ENCODE data around the gene OR10AD1. TPM values are rescaled to one million over a fixed set of nuclear protein-coding genes. Genes with fewer than 3 reads are reported as not detected.

Gene OR10AD1
- total RNA-seq, 1 donor, result not detected

DNA sequence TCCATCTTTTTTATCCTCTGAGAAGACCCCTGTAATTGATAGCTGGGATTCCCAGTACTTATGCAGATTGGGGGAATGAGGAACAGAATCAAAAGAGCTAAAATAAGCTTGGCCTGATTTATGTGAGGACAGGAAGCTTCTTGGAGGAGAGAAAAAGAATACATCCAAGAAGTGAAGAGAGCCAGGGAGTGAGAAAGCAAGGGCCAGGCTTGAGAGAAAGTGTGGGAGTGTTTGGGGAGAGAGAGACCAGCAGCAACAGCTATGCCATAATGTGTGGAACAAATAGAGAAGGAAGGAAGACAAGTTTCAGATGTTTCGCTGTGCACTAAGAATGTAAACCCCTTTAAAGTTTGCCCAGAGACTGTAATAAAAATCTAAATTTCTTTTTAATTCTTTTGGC is 23.6 kb downstream of the OR10AD1 start:
- Histone ChIP-seq H3K27ac (ENCODE audit: low read depth, low read length) (no peak overlapping the region), H3K4me2 (ENCODE audit: insufficient read depth, low read length) (no peak overlapping the region), H3K79me2 (ENCODE audit: insufficient read depth, low read length) (no peaks in the 10 kb centered on the region), H3K4me1 (ENCODE audit: insufficient read depth, low read length) (peaks cover 3% of the 10 kb centered on the region), H4K20me1 (ENCODE audit: insufficient read depth, low read length) (no peaks in the 10 kb centered on the region), H2AFZ (ENCODE audit: low read length) (no peak overlapping the region), H3K4me3 (ENCODE audit: insufficient read depth, low read length) (no peak overlapping the region), H3K9me3 (ENCODE audit: low read depth, low read length) (no peaks in the 10 kb centered on the region), H3K27me3 (ENCODE audit: insufficient read depth, low read length) (peaks cover 57% of the 10 kb centered on the region), H3K36me3 (ENCODE audit: insufficient read depth, low read length) (no peaks in the 10 kb centered on the region)
- DNase-seq (ENCODE audit: insufficient read length, low spot score, missing footprints), result no peak
- TF ChIP-seq, protein P1, sequence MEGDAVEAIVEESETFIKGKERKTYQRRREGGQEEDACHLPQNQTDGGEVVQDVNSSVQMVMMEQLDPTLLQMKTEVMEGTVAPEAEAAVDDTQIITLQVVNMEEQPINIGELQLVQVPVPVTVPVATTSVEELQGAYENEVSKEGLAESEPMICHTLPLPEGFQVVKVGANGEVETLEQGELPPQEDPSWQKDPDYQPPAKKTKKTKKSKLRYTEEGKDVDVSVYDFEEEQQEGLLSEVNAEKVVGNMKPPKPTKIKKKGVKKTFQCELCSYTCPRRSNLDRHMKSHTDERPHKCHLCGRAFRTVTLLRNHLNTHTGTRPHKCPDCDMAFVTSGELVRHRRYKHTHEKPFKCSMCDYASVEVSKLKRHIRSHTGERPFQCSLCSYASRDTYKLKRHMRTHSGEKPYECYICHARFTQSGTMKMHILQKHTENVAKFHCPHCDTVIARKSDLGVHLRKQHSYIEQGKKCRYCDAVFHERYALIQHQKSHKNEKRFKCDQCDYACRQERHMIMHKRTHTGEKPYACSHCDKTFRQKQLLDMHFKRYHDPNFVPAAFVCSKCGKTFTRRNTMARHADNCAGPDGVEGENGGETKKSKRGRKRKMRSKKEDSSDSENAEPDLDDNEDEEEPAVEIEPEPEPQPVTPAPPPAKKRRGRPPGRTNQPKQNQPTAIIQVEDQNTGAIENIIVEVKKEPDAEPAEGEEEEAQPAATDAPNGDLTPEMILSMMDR (IDR thresholded peaks at IDR 0.05; ENCODE audit: extremely low read depth, low read depth, low read length), result no peak

DNA sequence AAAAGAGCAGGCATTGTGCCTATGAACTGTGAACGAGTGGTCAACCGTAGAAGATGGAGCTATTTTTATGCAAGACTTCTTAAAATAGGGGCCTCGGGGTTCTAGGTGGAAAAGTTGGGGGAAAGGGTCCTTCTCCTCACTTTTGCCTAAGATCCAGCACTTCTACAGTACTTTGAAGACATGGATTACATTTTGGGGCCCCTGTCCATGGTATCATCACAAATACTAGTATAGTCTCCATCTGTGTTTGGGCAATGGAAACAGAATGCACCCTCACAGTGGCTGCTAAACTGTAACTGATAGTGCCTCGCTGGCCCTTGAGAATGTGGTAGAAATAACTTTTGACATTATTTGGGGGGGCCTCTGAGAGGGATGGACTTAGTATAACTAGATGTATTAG is 25.1 kb downstream of the OR10AD1 start:
- no peak for DNase-seq (ENCODE audit: insufficient read length, low spot score, missing footprints)

DNA sequence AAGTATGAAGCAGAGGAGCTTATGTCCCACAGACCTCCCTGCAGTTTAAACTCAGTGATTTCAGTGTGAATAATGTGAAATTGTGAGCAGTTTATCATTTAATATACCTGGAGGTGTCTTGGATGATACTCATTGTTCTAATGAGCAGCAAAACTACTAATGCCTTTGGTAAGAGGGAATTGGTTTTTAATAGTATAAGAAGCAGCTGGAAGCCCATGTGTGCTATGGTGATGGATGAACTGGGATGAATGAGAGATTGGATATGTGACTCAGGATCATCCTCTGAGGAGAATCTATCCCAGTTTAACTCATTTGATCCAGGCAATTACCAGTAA is 26.7 kb downstream of the OR10AD1 start:
- Histone ChIP-seq H2AFZ (ENCODE audit: low read length) (no peak overlapping the region), H3K36me3 (ENCODE audit: insufficient read depth, low read length) (no peaks in the 10 kb centered on the region), H3K4me3 (ENCODE audit: insufficient read depth, low read length) (no peak overlapping the region), H3K27ac (ENCODE audit: low read depth, low read length) (no peak overlapping the region), H3K79me2 (ENCODE audit: insufficient read depth, low read length) (no peaks in the 10 kb centered on the region), H3K9me3 (ENCODE audit: low read depth, low read length) (no peaks in the 10 kb centered on the region), H4K20me1 (ENCODE audit: insufficient read depth, low read length) (no peaks in the 10 kb centered on the region), H3K27me3 (ENCODE audit: insufficient read depth, low read length) (peaks cover 41% of the 10 kb centered on the region), H3K4me2 (ENCODE audit: insufficient read depth, low read length) (no peak overlapping the region), H3K4me1 (ENCODE audit: insufficient read depth, low read length) (no peaks in the 10 kb centered on the region)
- TF ChIP-seq, protein P1 (IDR thresholded peaks at IDR 0.05; ENCODE audit: extremely low read depth, low read depth, low read length), result no peak
- no peak for DNase-seq (ENCODE audit: insufficient read length, low spot score, missing footprints)

More for the DNA sequence above, 25.1 kb downstream of the OR10AD1 start:
- Histone ChIP-seq H3K4me1 (ENCODE audit: insufficient read depth, low read length) (peaks cover 3% of the 10 kb centered on the region), H3K4me2 (ENCODE audit: insufficient read depth, low read length) (no peak overlapping the region), H4K20me1 (ENCODE audit: insufficient read depth, low read length) (no peaks in the 10 kb centered on the region), H2AFZ (ENCODE audit: low read length) (no peak overlapping the region), H3K36me3 (ENCODE audit: insufficient read depth, low read length) (no peaks in the 10 kb centered on the region), H3K4me3 (ENCODE audit: insufficient read depth, low read length) (no peak overlapping the region), H3K9me3 (ENCODE audit: low read depth, low read length) (no peaks in the 10 kb centered on the region), H3K79me2 (ENCODE audit: insufficient read depth, low read length) (no peaks in the 10 kb centered on the region), H3K27me3 (ENCODE audit: insufficient read depth, low read length) (peaks cover 45% of the 10 kb centered on the region), H3K27ac (ENCODE audit: low read depth, low read length) (no peak overlapping the region)
- TF ChIP-seq, protein P1 (IDR thresholded peaks at IDR 0.05; ENCODE audit: extremely low read depth, low read depth, low read length), result no peak

DNA sequence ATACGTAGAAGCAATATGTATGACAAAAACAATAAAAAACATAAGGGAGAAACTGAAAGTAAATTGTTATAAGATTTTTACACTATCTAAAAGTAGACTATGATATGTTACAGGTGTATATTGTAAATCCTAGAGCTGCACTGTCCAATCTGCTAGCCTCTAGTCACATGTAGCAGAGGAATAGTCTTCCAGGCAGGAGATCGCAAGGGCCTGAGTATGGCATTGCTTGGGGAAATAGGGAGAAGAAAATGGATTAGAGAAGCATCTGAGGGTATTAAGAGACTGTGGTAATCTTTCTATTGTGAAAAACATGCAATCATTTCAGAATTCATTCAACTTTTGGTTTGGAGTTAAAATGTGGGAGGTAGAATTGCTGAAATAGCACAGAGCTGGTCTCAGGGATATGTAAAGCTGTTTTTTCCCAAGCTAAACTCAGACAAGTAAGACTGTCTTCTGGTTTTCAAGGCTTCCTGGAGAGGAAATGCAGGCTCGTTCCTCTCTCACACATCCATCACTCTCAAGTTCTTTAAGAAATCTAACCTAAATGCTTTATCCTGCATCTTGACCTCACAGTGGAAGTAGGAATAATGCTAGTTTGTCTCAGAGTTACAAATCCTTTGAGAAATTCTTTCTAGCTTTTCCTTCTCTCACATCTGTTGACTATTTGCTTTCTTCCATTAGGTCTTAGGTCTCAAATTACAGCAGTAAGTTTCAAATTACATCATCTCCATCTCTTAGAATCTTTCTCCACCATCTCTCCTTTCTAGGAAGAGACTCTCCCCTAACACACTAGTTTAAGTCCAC is 27.3 kb downstream of the OR10AD1 start:
- H3K4me3 ChIP-seq (ENCODE audit: insufficient read depth, low read length), result no peak overlapping the region

More for the DNA sequence above, 27.3 kb downstream of the OR10AD1 start:
- H3K27me3 ChIP-seq (ENCODE audit: insufficient read depth, low read length), result peaks cover 36% of the 10 kb centered on the region
- TF ChIP-seq, protein P1 (IDR thresholded peaks at IDR 0.05; ENCODE audit: extremely low read depth, low read depth, low read length), result no peak
- no peaks in the 10 kb centered on the region for H3K4me1 ChIP-seq (ENCODE audit: insufficient read depth, low read length)
- no peak overlapping the region for H2AFZ ChIP-seq (ENCODE audit: low read length)
- no peak overlapping the region for H3K4me2 ChIP-seq (ENCODE audit: insufficient read depth, low read length)
- no peak overlapping the region for H3K27ac ChIP-seq (ENCODE audit: low read depth, low read length)
- no peaks in the 10 kb centered on the region for H4K20me1 ChIP-seq (ENCODE audit: insufficient read depth, low read length)
- H3K36me3 ChIP-seq (ENCODE audit: insufficient read depth, low read length), result no peaks in the 10 kb centered on the region
- DNase-seq (ENCODE audit: insufficient read length, low spot score, missing footprints), result no peak
- H3K79me2 ChIP-seq (ENCODE audit: insufficient read depth, low read length), result no peaks in the 10 kb centered on the region
- no peaks in the 10 kb centered on the region for H3K9me3 ChIP-seq (ENCODE audit: low read depth, low read length)

All from osteoblast (primary cell).